ENCODE results near the gene ZFP64. TPM values are rescaled to one million over a fixed set of nuclear protein-coding genes. Genes with fewer than 3 reads are reported as not detected.

The ZFP64 gene
- total RNA-seq = 10 to 100 TPM in 5 of 6 donors, 1 to 10 TPM in 1; 7.9 to 23.5 (median 12.5) TPM

GRCh38 chr20:52191132-52191915, at the start of gene ZFP64:
Gene ZFP64 (minus strand): TSS chr20:52191779. CDS start chr20:52191636, 143 bp downstream.
- H3K4me1 ChIP-seq = peaks cover 12 to 21% (median 15%) of the 10 kb centered on the region in 4 donors
- 0% methylated on average over 20 to 25 of the region's 70 CpGs for WGBS, 2 donors
- TF ChIP-seq, protein P1, sequence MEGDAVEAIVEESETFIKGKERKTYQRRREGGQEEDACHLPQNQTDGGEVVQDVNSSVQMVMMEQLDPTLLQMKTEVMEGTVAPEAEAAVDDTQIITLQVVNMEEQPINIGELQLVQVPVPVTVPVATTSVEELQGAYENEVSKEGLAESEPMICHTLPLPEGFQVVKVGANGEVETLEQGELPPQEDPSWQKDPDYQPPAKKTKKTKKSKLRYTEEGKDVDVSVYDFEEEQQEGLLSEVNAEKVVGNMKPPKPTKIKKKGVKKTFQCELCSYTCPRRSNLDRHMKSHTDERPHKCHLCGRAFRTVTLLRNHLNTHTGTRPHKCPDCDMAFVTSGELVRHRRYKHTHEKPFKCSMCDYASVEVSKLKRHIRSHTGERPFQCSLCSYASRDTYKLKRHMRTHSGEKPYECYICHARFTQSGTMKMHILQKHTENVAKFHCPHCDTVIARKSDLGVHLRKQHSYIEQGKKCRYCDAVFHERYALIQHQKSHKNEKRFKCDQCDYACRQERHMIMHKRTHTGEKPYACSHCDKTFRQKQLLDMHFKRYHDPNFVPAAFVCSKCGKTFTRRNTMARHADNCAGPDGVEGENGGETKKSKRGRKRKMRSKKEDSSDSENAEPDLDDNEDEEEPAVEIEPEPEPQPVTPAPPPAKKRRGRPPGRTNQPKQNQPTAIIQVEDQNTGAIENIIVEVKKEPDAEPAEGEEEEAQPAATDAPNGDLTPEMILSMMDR (IDR thresholded peaks at IDR 0.05) = peak in 5 of 6 experiments; percentile 29 to 48 (median 42)
- TF ChIP-seq POLR2A (IDR thresholded peaks at IDR 0.05) (peak in 1 of 4 donors; percentile 67), POLR2AphosphoS5 (IDR thresholded peaks at IDR 0.05) (no peak)
- peak within 1 kb of the TSS; percentile 65 to 88 (median 79) for H3K4me3 ChIP-seq
- ATAC-seq (ENCODE audit: low FRiP score in 2 of 2) (peak; percentile 89 to 95), DNase-seq (peak; percentile 73 to 95)
- no peaks in the 10 kb centered on the region for H3K9me3 ChIP-seq
- no peaks in the 10 kb centered on the region for H3K27me3 ChIP-seq
- H3K36me3 ChIP-seq = peaks cover 0 to 6% (median 2%) of the 10 kb centered on the region in 4 donors
- H3K27ac ChIP-seq = peak within 1 kb of the TSS; percentile 81 to 93 (median 85)

GRCh38 chr20:52240802-52241201, 49.2 kb upstream of the ZFP64 start:
- Histone ChIP-seq H3K4me3 (no peak overlapping the region), H3K9me3 (no peaks in the 10 kb centered on the region), H3K27ac (no peak overlapping the region), H3K36me3 (no peaks in the 10 kb centered on the region), H3K27me3 (no peaks in the 10 kb centered on the region), H3K4me1 (no peaks in the 10 kb centered on the region)
- DNase-seq (no peak), ATAC-seq (ENCODE audit: low FRiP score in 2 of 2) (no peak)
- TF ChIP-seq POLR2AphosphoS5 (IDR thresholded peaks at IDR 0.05) = no peak
- TF ChIP-seq, protein P1 (IDR thresholded peaks at IDR 0.05) = no peak
- TF ChIP-seq POLR2A (IDR thresholded peaks at IDR 0.05) = no peak
- no peak for TF ChIP-seq EP300 (IDR thresholded peaks at IDR 0.05)
- 89 to 96% methylated on average over 1 of the region's 1 CpG for WGBS, 2 donors

GRCh38 chr20:52239102-52239501, 47.5 kb upstream of the ZFP64 start:
- Histone ChIP-seq H3K36me3 (no peaks in the 10 kb centered on the region), H3K9me3 (no peaks in the 10 kb centered on the region), H3K4me1 (no peaks in the 10 kb centered on the region), H3K27ac (no peak overlapping the region), H3K4me3 (no peak overlapping the region), H3K27me3 (no peaks in the 10 kb centered on the region)
- DNase-seq (no peak), ATAC-seq (ENCODE audit: low FRiP score in 2 of 2) (no peak)
- WGBS, 2 donors = 71 to 81% methylated on average over 2 of the region's 2 CpGs
- TF ChIP-seq POLR2AphosphoS5 (IDR thresholded peaks at IDR 0.05) = no peak
- TF ChIP-seq, protein P1 (IDR thresholded peaks at IDR 0.05) = no peak
- TF ChIP-seq EP300 (IDR thresholded peaks at IDR 0.05) = no peak
- TF ChIP-seq POLR2A (IDR thresholded peaks at IDR 0.05) = no peak

- Histone ChIP-seq H3K4me3 (no peak overlapping the region), H3K27me3 (no peaks in the 10 kb centered on the region), H3K9me3 (no peaks in the 10 kb centered on the region), H3K27ac (no peak overlapping the region), H3K4me1 (no peaks in the 10 kb centered on the region), H3K36me3 (no peaks in the 10 kb centered on the region)
- TF ChIP-seq POLR2AphosphoS5 (IDR thresholded peaks at IDR 0.05) (no peak), EP300 (IDR thresholded peaks at IDR 0.05) (no peak), POLR2A (IDR thresholded peaks at IDR 0.05) (no peak)
- TF ChIP-seq, protein P1 (IDR thresholded peaks at IDR 0.05) = no peak
- DNase-seq = no peak
- 91 to 94% methylated on average over 7 of the region's 7 CpGs for WGBS, 2 donors
- ATAC-seq (ENCODE audit: low FRiP score in 2 of 2) = no peak
Observed at GRCh38 chr20:52236292-52236691, 44.7 kb upstream of the ZFP64 start.

Measured in upper lobe of left lung (tissue), 6 donors.